HepG2 (cell line): Measurements from ENCODE around the gene RAD23A. TPM values are rescaled to one million over a fixed set of nuclear protein-coding genes. Genes with fewer than 3 reads are reported as not detected.

Experiments used
- ARHGAP35 ChIP-seq: sonication (generic); formaldehyde crosslinking; IDR thresholded peaks from 2 replicates; pipeline ENCODE4 v1.9.0; 2022; ENCODE audit warnings: mild to moderate bottlenecking, inconsistent platforms, moderate library complexity, missing genetic modification reagents, borderline replicate concordance
- CREBL2 ChIP-seq: sonication (generic); formaldehyde crosslinking; IDR thresholded peaks from 2 replicates; pipeline ENCODE4 v1.8.1; 2023; ENCODE audit warnings: missing genetic modification reagents, mild to moderate bottlenecking, borderline replicate concordance
- GMEB2 ChIP-seq: IDR thresholded peaks from 2 replicates; pipeline ENCODE4 v1.6.1; 2016; ENCODE audit warnings: missing biosample characterization, missing genetic modification reagents, low read depth
- GRHL1 ChIP-seq: sonication (generic); formaldehyde crosslinking; conservative IDR thresholded peaks from 2 replicates; pipeline ENCODE4 v1.8.0; 2022; ENCODE audit warnings: missing genetic modification reagents
- MED8 ChIP-seq: sonication (generic); formaldehyde crosslinking; IDR thresholded peaks from 2 replicates; pipeline ENCODE4 v1.8.1; 2023; ENCODE audit warnings: mild to moderate bottlenecking, missing genetic modification reagents; ENCODE audit not compliant: insufficient replicate concordance
- NR1H2 ChIP-seq: sonication (generic); formaldehyde crosslinking; IDR thresholded peaks from 2 replicates; pipeline ENCODE4 v1.8.1; 2022; ENCODE audit warnings: low read depth, missing genetic modification reagents, borderline replicate concordance
- PATZ1 ChIP-seq: sonication (generic); formaldehyde crosslinking; IDR thresholded peaks from 2 replicates; pipeline ENCODE4 v1.4.0; 2020; ENCODE audit warnings: missing genetic modification reagents
- PRPF4 ChIP-seq: fragments of 200-400 bp; formaldehyde crosslinking; IDR thresholded peaks from 2 replicates; pipeline ENCODE4 v1.6.1; 2016; ENCODE audit warnings: low read length, low read depth; ENCODE audit not compliant: poor library complexity, severe bottlenecking
- YEATS4 ChIP-seq: sonication (generic); formaldehyde crosslinking; IDR thresholded peaks from 2 replicates; pipeline ENCODE4 v1.4.0; 2020; ENCODE audit warnings: missing genetic modification reagents, borderline replicate concordance
- ZGPAT ChIP-seq: IDR thresholded peaks from 2 replicates; pipeline ENCODE4 v1.6.1; 2016; ENCODE audit warnings: mild to moderate bottlenecking
- ZMAT5 ChIP-seq: sonication (generic); formaldehyde crosslinking; IDR thresholded peaks from 2 replicates; pipeline ENCODE4 v1.5.0; 2020; ENCODE audit warnings: mild to moderate bottlenecking, low read depth, missing genetic modification reagents, borderline replicate concordance
- ZNF20 ChIP-seq: sonication (generic); formaldehyde crosslinking; IDR thresholded peaks from 2 replicates; pipeline ENCODE4 v1.4.0; 2020; ENCODE audit warnings: mild to moderate bottlenecking, moderate library complexity, missing genetic modification reagents
- ZNF615 ChIP-seq: sonication (generic); formaldehyde crosslinking; IDR thresholded peaks from 2 replicates; pipeline ENCODE4 v1.5.0; 2020; ENCODE audit warnings: mild to moderate bottlenecking, missing genetic modification reagents, borderline replicate concordance
- ZNF777 ChIP-seq: sonication (generic); formaldehyde crosslinking; IDR thresholded peaks from 2 replicates; pipeline ENCODE4 v1.4.0; 2020; ENCODE audit warnings: missing genetic modification reagents
- ZUFSP ChIP-seq: sonication (generic); formaldehyde crosslinking; IDR thresholded peaks from 2 replicates; pipeline ENCODE4 v1.9.0; 2021; ENCODE audit warnings: missing genetic modification reagents, mild to moderate bottlenecking, borderline replicate concordance
- polyA plus RNA-seq, 8 experiments: library from polyadenylated mRNA; depleted of rRNA in 3 of 8; stranded (reverse) in 7 of 8; unstranded in 1 of 8; fragments of >200 nt; fragmentation: Illumina TruSeq in 4 of 8; extraction: Trizol in 4 of 8; gene quantifications; 2 replicates each; pipeline versions ENCODE4 v1.2.1 to v1.2.3, GENCODE V29; 2011 to 2016; ENCODE audit warnings: low read depth in 4 of 8, missing spikeins in 1 of 8, mixed read lengths in 1 of 8; ENCODE audit not compliant: insufficient read depth in 1 of 8
- total RNA-seq, 5 experiments: library from RNA; depleted of rRNA; stranded (reverse); fragments of >200 nt; fragmentation: Illumina TruSeq; extraction: Trizol; gene quantifications; 2 replicates each; pipeline ENCODE4 v1.2.3, GENCODE V29; 2016; ENCODE audit warnings: low read depth in 1 of 5

The RAD23A gene
- total and polyA plus RNA-seq, 2 of the 13 experiments (the other 11 are each of a cell fraction or from before 2014, with no cell fraction given), result 42.5 to 54.2 TPM

- TF ChIP-seq PATZ1, result peak; percentile 78
- no peak for TF ChIP-seq ZNF615 (CRISPR knock-in tag)
- no peak for TF ChIP-seq GMEB2 (CRISPR knock-in tag)
- TF ChIP-seq ZNF777 (CRISPR knock-in tag), result peak; percentile 56; the same call in 1 of the 2 replicates
- no peak for TF ChIP-seq GRHL1
- TF ChIP-seq YEATS4 (CRISPR knock-in tag), result peak; percentile 77; the same call in 1 of the 2 replicates
- no peak for TF ChIP-seq PRPF4
- peak; percentile 58; the same call in 1 of the 2 replicates for TF ChIP-seq CREBL2 (CRISPR knock-in tag)
- TF ChIP-seq ARHGAP35 (CRISPR knock-in tag), result peak; percentile 70; the same call in 1 of the 2 replicates
- no peak for TF ChIP-seq ZNF20 (CRISPR knock-in tag)
- TF ChIP-seq ZUFSP (CRISPR knock-in tag), result no peak
- peak; percentile 44 for TF ChIP-seq MED8 (CRISPR knock-in tag)
- TF ChIP-seq ZGPAT (CRISPR knock-in tag), result peak; percentile 85
- no peak for TF ChIP-seq ZMAT5
- no peak for TF ChIP-seq NR1H2
These were observed 11.1 kb downstream of the RAD23A start, which contains the start of gene GADD45GIP1 (continued) for GRCh38 chr19:12956446-12957388.
